GM21529 (cell line): ENCODE measurements around the gene CCDC186.
A peak's percentile ranks its signal among the peaks of the same experiment; 100 is the strongest.

ENCODE experiments used
- ATAC-seq: cut with Tn5 transposase; IDR thresholded peaks from one replicate; pipeline ENCODE4 v1.9.1; 2021; ENCODE audit not compliant: unreplicated experiment

The CCDC186 gene

DNA sequence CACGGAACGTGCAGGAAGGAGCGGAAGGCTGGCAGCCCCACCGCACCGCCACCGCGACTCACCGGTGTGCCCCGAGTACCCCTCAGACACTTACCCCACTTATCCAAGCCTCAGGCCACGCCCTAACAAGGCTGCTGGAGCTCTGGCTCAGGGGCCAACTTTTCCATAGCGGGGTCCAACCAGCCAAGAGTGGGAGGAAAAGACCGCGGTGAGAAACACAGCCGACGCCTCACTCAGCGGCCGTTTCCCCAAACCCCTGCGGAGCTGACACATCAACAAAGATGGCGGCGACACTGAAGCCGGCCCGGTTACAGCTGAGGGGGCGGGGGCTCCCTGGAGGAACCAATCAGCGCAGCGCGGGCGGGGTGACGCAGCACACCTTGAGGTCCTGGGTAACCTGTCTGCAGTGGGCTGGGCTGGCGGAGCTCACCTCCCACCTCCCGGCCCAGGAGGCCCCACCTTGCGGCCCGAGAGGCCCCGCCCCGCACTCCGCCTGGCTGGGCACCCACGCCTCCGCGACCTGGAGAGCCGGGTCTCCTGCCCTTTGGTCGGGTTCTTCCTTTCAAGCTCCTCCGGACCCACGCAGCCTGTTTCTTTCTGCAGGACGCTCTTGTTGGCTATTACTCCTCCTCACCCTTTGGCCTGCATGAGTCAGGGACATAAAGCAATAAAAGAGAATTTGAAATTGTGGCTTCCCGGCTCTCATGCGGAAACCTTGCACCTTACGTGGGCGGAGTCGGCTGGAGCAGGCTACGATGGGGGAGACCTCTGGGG is at the start of gene CCDC186:
Gene CCDC186, minus strand, starts transcription at position 283 of the 774 bp plus-strand sequence. CDS start 10,935 bp downstream, outside the sequence.
- peak; percentile 99 for ATAC-seq

DNA sequence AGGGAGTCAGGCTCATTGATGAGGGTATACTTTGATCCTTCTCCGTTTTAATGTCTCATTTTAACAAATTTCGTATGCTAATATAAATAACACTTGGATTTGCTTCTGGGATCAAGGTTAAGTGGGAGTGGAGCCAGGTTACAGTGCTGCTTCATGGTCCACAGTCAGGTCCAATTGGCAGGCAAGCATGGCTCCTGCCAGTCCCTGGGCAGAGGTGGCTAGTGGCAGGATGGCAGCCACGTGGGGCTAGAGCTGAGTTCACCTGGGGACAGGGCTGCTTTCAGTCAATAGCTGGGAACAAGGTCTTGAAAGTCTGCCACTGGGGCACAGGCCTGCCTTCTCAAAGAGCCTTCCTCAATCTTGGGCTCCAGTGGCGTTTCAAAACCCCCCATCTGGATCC is 49.1 kb upstream of the CCDC186 start:
- ATAC-seq: no peak

DNA sequence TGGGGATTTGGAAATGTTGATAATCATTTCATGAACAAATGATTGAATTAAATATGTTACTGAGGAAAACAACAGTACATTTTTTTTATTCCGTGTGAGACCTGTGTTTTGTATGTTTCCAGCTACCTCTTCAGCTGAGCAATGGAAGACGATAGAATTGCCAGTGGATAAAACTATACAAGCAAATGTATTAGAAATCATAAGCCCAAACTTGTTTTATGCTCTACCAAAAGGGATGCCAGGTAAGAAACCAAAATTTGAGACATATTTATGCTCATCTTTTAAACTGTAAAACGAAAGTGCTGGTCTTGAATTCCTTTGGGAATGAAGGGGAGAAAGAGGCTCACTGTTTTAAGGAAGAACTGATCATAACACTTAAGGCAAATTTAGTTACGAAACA is 47.2 kb upstream of the CCDC186 start:
- ATAC-seq: no peak

- no peak for ATAC-seq
These were observed 46.3 kb upstream of the CCDC186 start for GRCh38 chr10:114220281-114220680.

- ATAC-seq: no peak
These were observed 41.0 kb upstream of the CCDC186 start for GRCh38 chr10:114215033-114215432.

DNA sequence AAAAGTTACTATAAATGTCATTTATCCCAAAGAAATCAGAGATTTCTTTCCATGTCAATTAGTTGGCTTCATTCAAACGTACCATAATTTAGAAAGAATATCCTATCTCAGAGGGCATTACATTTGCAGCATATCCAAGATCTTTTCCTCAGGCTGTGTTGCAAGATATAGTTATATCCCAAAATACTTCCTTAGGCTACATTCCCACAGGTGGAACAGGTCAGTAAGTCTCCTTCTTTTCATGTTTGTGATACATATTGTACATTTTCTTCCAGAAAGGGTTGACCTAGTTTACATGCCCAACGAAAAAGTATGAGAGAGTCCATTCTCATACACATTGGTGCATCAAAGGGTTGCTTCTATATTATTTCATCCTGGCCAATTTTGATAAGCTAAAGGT is 38.1 kb upstream of the CCDC186 start:
- ATAC-seq: no peak

GRCh38 chr10:114208351-114208750 is 34.3 kb upstream of the CCDC186 start:
- ATAC-seq: no peak

GRCh38 chr10:114207349-114207748 is 33.3 kb upstream of the CCDC186 start:
- no peak for ATAC-seq

DNA sequence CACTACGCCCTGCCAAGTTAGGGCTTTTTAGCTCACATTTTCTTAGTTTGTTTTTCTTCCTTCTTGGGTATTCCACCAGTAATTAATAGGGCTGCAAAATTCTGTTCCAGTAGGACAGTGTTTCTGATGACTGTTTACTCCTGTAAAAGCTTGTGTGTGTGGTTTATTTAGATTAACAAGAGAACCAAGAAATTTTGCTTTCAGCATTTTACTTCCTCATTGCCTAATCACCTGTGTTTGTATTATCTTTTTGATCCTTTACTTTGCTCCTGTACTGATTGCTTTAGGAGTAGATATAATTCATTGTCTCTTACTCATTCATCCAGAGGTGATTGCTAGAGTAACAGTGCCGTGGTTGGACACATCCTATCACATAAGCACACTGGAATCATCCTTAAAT is 32.9 kb upstream of the CCDC186 start:
- no peak for ATAC-seq

GRCh38 chr10:114202812-114203211 is 28.8 kb upstream of the CCDC186 start:
- no peak for ATAC-seq

GRCh38 chr10:114199239-114199638 is 25.2 kb upstream of the CCDC186 start:
- no peak for ATAC-seq

- peak; percentile 88 for ATAC-seq
These were observed 21.1 kb upstream of the CCDC186 start for GRCh38 chr10:114195079-114195478.

- no peak for ATAC-seq
These were observed 15.7 kb upstream of the CCDC186 start for GRCh38 chr10:114189700-114190099.

GRCh38 chr10:114188900-114189299 is 14.9 kb upstream of the CCDC186 start:
- no peak for ATAC-seq

GRCh38 chr10:114188001-114188400 is 14.0 kb upstream of the CCDC186 start:
- peak; percentile 62 for ATAC-seq

- no peak for ATAC-seq
These were observed 10.3 kb upstream of the CCDC186 start for GRCh38 chr10:114184276-114184675.

DNA sequence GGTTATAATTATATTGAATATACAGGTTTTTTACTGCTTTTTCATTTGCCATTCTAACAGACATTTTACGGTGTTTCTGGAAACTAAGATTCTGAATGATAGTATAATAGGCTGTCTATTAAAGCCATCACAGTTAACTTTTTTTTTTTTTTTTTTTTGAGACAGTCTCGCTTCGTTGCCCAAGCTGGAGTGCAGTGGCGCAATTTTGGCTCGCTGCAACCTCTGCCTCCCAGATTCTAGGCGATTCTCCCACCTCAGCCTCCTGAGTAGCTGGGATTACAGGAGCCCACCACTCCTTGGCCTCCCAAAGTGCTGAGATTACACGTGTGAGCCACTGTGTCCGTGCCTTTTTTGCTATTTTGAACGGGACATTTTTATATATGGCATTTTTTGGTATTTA is 9.6 kb upstream of the CCDC186 start:
- no peak for ATAC-seq

DNA sequence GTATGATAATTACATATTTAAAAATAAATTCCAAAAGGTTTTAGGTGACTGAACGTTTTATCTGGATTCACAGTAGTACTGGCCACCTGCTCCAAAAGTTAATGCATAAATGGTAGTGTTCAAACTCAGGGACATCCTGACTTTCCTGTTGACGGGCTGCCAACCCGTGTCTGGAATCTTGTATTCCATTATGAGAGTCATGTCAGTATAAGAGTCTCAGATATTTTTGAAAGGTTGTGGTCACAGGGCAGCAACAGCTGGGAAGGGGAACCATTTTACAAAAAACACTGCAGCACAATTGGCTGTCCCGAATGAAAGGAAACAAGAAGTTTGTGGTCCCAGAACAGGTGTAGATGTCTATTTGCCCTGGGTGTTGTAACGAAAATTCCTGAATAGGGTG is 8.0 kb upstream of the CCDC186 start:
- ATAC-seq: no peak

- ATAC-seq: no peak
These were observed 6.9 kb upstream of the CCDC186 start for GRCh38 chr10:114180937-114181336.

GRCh38 chr10:114179747-114180146 is 5.7 kb upstream of the CCDC186 start:
- ATAC-seq: no peak

DNA sequence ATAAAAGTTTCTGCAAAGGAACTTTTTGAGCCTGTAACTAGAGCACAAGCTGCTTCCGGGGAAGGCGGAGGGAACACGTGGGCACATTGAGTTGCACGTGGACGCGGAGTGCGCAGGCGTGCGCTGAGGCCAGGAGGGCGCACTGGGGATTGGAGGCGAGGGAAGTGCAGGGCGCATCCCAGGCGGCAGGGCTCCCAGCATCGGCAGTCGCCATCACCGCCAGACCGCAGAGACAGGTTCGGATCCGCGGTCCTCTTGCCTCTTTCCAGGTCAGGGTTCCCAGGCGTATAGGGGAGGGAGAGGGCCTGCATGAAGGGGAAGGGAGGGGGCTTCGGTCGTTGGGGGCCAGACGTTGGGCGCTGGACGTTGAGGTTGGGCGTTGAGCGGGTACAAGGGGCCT is 5.1 kb upstream of the CCDC186 start, which contains the start of gene TDRD1:
Gene TDRD1, plus strand, starts transcription at position 206 of the 400 bp plus-strand sequence. CDS start 8,479 bp downstream, outside the sequence.
- no peak for ATAC-seq

- no peak for ATAC-seq
These were observed 2.5 kb upstream of the CCDC186 start for GRCh38 chr10:114176511-114176910.

- no peak for ATAC-seq
These were observed 1.7 kb upstream of the CCDC186 start for GRCh38 chr10:114175667-114176066.
